IgD-negative memory B cell (primary cell): Measurements from ENCODE around the gene GALNT7. TPM values are rescaled to one million over a fixed set of nuclear protein-coding genes. Genes with fewer than 3 reads are reported as not detected.
"Not testable (repeated sequence)": the region's sequence is repeated elsewhere in the genome, so short reads cannot be mapped to it uniquely, and the experiment has no call there.

Source experiments
- H3K27ac Mint-ChIP-seq, 3 donors: one replicate each; pipeline ENCODE4 v1.8.0; 2020 to 2022; ENCODE audit warnings: mild to moderate bottlenecking in 3 of 3, mixed read lengths in 3 of 3, moderate library complexity in 1 of 3
- H3K27me3 Mint-ChIP-seq: one replicate; pipeline ENCODE4 v1.8.0; 2021; ENCODE audit warnings: mixed read lengths
- H3K36me3 Mint-ChIP-seq: one replicate; pipeline ENCODE4 v1.8.0; 2020; ENCODE audit warnings: mild to moderate bottlenecking, mixed read lengths
- H3K4me1 Mint-ChIP-seq, 3 donors: one replicate each; pipeline ENCODE4 v1.8.0; 2020 to 2022; ENCODE audit warnings: mixed read lengths in 3 of 3, mild to moderate bottlenecking in 1 of 3
- H3K4me3 Mint-ChIP-seq, 4 donors: one replicate each; pipeline ENCODE4 v1.8.0; 2020 to 2022; ENCODE audit warnings: mild to moderate bottlenecking in 4 of 4, mixed read lengths in 4 of 4, moderate library complexity in 3 of 4
- H3K9me3 Mint-ChIP-seq, 3 donors: one replicate each; pipeline ENCODE4 v1.8.0; 2020 to 2021; ENCODE audit warnings: mixed read lengths in 3 of 3, mild to moderate bottlenecking in 1 of 3
- polyA plus RNA-seq: library from polyadenylated mRNA; unstranded; fragments of 300-500 nt; fragmentation: Illumina TruSeq; gene quantifications from one replicate; pipeline ENCODE4 v1.2.3, GENCODE V29; 2021

Gene GALNT7, protein sequence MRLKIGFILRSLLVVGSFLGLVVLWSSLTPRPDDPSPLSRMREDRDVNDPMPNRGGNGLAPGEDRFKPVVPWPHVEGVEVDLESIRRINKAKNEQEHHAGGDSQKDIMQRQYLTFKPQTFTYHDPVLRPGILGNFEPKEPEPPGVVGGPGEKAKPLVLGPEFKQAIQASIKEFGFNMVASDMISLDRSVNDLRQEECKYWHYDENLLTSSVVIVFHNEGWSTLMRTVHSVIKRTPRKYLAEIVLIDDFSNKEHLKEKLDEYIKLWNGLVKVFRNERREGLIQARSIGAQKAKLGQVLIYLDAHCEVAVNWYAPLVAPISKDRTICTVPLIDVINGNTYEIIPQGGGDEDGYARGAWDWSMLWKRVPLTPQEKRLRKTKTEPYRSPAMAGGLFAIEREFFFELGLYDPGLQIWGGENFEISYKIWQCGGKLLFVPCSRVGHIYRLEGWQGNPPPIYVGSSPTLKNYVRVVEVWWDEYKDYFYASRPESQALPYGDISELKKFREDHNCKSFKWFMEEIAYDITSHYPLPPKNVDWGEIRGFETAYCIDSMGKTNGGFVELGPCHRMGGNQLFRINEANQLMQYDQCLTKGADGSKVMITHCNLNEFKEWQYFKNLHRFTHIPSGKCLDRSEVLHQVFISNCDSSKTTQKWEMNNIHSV
- 7.1 TPM for polyA plus RNA-seq

DNA sequence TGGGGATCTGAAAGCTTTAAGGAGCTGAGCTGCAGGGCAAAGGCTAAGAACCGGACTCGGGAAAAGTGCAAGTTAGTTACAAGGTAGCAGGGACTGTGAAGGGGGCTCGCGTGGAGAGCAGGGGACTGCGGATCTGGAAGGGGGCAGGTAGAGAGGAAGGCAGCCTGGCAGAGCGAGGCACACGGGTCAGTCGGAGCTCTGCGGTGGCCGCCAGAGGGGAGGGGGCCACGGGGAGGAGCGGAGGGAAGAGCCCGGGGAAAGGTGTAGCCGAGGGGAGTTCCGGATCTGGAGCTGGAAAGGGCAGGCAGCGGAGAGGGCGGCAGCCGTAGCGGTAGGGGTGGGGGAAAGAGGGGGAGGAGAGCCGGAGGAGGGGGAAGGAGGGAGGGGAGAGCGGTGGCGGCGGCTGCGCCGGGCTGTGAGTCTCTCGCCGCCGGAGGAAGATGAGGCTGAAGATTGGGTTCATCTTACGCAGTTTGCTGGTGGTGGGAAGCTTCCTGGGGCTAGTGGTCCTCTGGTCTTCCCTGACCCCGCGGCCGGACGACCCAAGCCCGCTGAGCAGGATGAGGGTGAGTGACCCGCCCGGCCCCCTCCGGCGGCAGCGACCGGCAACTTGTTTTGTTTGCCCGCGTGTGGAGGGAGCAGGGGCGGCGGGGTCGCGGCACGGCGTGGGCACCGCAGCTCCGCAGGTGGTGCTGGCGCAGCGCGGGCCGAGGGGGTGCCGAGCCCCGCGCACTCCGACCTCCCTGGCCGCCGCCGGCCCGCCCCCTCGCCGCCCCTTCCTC, at the start of gene GALNT7:
Gene GALNT7, plus strand, starts transcription at position 416 of the 782 bp plus-strand sequence. Its CDS starts 25 bp downstream, at position 441.
- peak within 1 kb of the TSS; percentile 96 to 99 (median 98) for H3K4me3 Mint-ChIP-seq
- no peaks in the 10 kb centered on the region for H3K36me3 Mint-ChIP-seq
- peaks cover 17 to 23% (median 22%) of the 10 kb centered on the region in 3 donors for H3K4me1 Mint-ChIP-seq
- H3K27me3 Mint-ChIP-seq, result no peaks in the 10 kb centered on the region
- no peaks in the 10 kb centered on the region for H3K9me3 Mint-ChIP-seq
- peak within 1 kb of the TSS; percentile 55 to 78 (median 72) for H3K27ac Mint-ChIP-seq

DNA sequence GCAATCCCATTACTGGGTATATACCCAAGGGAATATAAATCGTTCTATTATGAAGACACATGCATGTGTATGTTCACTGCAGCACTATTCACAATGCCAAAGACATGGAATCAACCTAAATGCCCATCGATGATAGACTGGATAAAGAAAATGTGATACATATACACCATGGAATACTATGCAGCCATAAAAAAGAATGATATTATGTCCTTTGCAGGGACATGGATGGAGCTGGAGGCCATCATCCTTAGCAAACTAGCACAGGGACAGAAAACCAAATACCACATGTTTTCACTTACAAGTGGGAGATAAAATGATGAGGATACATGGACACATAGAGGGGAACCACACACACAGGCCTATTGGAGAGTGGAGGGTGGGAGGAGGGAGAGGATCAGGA, 49.8 kb upstream of the GALNT7 start:
- H3K9me3 Mint-ChIP-seq, H3K27me3 Mint-ChIP-seq, H3K36me3 Mint-ChIP-seq, H3K4me3 Mint-ChIP-seq, H3K27ac Mint-ChIP-seq, H3K4me1 Mint-ChIP-seq: not testable (repeated sequence)

DNA sequence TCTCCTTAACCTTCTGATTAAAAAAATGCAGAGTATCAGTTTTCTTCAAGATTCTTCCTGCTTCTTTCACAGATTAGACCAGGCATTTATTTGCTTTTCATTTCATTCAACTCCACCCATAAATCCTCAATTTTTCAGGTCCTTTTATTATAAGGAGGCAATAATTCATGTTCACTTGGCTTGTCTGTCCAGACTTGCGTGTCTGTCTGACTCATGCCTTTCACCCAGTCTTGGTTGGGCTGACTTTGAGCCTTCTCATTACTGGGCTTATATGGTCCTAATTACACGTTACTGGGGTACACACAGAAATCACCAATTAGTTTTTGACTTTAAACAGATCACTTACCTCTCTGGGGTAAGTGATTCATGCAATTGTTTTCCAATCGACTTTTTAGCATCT, 48.8 kb upstream of the GALNT7 start:
- Mint-ChIP-seq H3K4me3 (no peak overlapping the region), H3K9me3 (peaks cover 0 to 6% (median 3%) of the 10 kb centered on the region in 3 donors), H3K4me1 (peaks cover 2 to 6% (median 3%) of the 10 kb centered on the region in 3 donors), H3K36me3 (peaks cover 4% of the 10 kb centered on the region), H3K27ac (no peak overlapping the region), H3K27me3 (no peaks in the 10 kb centered on the region)

DNA sequence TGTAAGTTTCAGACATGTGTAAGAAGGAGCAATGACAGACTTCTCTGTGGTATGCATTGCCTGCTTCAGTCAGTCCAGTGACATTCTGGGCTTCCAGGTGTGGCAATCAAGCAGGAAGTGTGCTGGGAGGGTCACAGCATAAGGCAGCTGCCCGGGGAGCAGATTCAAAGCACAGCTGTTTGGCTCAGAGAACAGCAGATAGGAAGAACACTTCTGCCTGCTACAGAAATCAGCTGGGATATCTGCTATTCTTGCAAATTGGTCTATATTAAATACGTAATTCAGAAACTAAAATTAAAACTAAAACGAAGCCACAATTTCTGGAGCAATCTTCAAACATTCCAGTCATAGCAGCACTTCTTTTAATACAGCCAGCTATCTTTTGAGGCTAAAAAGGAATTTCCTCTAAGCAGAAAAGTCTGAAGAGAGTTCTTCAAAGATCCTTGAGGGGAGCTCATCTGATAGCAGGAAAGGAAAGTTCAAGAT, 47.5 kb upstream of the GALNT7 start:
- Mint-ChIP-seq H3K9me3 (peaks cover 0 to 6% (median 3%) of the 10 kb centered on the region in 3 donors), H3K27ac (no peak overlapping the region), H3K27me3 (no peaks in the 10 kb centered on the region), H3K4me3 (no peak overlapping the region), H3K36me3 (peaks cover 4% of the 10 kb centered on the region), H3K4me1 (peaks cover 2 to 6% (median 3%) of the 10 kb centered on the region in 3 donors)

DNA sequence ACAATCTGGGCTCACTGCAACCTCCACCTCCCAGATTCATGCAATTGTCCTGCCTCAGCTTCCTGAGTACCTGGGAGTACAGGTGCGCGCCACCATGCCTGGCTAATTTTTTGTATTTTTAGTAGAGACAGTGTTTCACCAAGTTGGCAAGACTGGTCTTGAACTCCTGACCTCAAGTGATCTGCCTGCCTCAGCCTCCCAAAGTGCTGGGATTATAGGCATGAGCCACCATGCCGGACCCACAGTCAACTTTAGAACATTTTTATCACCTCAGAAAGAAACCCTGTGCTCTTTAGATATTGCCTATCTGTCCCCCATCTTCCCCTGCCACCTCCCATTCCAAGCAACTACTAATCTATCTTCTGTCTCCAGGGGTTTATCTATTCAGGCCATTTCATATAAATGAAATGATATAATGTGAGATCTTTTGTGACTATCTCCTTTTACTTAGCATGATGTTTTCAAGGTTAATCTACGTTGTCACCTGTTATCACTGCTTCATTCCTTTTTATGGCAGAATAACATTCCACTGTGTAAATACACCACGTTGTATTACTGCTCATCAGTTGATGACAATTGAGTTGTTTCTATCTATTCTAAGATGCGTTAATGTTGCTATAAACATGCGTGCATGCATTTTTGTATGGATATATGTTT, 44.3 kb upstream of the GALNT7 start:
- H3K36me3 Mint-ChIP-seq, result peaks cover 1% of the 10 kb centered on the region
- H3K4me3 Mint-ChIP-seq, result no peak overlapping the region
- no peaks in the 10 kb centered on the region for H3K9me3 Mint-ChIP-seq
- H3K27me3 Mint-ChIP-seq, result no peaks in the 10 kb centered on the region
- H3K27ac Mint-ChIP-seq, result peak overlapping the region in 1 of 3 donors; percentile 20
- peaks cover 2 to 6% (median 5%) of the 10 kb centered on the region in 3 donors for H3K4me1 Mint-ChIP-seq

DNA sequence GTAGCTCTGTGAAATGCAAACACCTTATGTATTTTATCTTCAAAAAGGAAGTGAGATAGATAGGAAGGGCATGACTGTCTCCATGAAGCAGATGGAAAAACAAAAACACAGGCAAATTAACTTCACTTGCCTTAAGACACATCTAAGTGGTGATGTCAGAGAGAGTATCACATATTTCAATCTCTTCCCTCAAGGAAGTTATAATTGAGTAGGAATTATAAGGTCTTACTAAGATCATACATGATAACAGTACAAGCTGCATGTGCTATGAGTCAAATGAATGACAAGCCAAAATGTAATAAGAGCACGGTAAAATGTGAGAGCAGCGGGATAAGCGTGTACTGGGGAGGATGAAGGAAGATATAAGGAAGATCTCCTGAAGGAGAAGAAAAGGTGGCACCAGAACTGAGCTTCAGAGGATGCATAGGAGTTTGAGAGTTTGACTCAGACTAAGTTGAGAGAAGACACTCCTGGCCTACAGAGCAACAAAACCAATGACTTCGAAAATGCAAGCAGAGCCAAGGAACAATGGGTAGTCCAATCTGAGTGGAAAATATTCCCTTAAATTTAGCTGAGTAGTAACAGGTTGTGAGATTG, 43.3 kb upstream of the GALNT7 start:
- Mint-ChIP-seq H3K36me3 (peaks cover 1% of the 10 kb centered on the region), H3K9me3 (no peaks in the 10 kb centered on the region), H3K4me3 (no peak overlapping the region), H3K4me1 (peaks cover 2 to 6% (median 5%) of the 10 kb centered on the region in 3 donors), H3K27me3 (no peaks in the 10 kb centered on the region), H3K27ac (peak overlapping the region in 1 of 3 donors; percentile 68)

DNA sequence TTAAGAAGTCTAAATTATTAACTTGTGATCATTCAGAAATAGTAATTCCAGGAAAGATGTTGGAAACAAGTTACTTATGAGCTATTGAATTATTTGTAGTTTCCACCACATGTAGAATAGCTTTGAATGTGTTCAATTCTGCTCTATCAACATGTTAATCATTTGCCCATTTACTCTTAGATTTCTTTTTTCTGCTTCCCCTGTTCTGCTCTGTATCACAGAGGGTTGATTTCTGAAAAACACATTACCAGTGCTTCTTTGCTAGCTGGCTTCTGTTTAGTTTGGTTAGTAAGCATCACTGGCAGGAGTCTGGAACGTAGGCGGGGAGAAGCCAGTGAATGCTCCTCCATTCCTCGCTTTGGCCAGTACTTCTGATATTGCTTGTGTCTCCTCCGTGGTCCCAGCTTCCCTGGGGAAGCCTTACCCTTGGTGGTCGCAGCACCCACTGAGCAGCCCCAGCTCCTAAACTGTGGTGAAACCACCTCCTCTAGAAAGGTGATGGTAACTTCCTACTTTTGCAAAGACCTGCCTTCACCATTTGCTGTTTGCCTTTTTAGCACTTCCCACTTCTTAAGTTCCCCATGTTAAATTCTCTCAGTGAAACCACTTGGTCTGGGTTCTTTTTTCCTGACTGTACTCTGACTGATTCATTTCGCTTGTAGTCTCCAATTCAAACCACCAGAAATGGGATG, 40.3 kb upstream of the GALNT7 start:
- no peak overlapping the region for H3K27ac Mint-ChIP-seq
- no peaks in the 10 kb centered on the region for H3K9me3 Mint-ChIP-seq
- peaks cover 2% of the 10 kb centered on the region for H3K36me3 Mint-ChIP-seq
- H3K27me3 Mint-ChIP-seq, result no peaks in the 10 kb centered on the region
- H3K4me1 Mint-ChIP-seq, result peaks cover 0 to 2% (median 0%) of the 10 kb centered on the region in 3 donors
- H3K4me3 Mint-ChIP-seq, result no peak overlapping the region

DNA sequence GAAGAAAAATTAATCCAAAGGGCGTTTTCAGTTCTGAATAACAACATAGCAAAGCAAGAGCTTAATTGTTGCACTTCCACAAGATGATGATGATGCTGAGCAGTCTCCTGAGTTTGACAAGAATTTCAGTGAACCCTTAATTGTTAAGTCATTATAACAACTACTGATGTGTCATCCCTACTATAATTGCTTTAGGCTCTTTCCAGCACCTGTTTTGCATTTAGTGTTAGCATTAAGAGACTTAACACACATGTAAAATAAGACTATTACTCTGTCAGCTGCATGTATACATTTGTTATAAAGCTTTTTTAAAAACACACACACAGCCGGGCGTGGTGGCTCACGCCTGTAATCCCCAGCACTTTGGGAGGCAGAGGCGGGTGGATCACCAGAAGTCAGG, 37.9 kb upstream of the GALNT7 start:
- Mint-ChIP-seq H3K9me3 (no peaks in the 10 kb centered on the region), H3K4me1 (peaks cover 0 to 2% (median 0%) of the 10 kb centered on the region in 3 donors), H3K36me3 (peaks cover 2% of the 10 kb centered on the region), H3K4me3 (no peak overlapping the region), H3K27ac (no peak overlapping the region), H3K27me3 (peaks cover 1% of the 10 kb centered on the region)

DNA sequence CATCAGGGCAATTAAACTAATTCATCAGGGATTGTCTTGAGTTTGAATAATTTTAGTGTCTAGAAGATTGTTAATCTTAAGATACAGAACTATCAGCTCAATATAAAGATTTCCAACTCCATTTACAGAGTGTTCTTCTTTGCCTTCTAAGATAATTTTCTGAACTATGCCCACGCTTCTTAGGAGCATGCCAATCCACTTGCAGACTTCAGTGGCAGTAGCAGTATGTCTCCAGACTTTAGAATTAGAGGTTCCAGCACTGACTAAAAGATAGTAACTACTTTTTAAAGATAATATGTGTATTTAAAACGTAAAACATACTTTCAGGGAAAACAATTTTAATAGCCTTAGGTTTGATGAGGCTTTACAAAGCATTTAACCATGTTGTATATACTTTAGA, 34.2 kb upstream of the GALNT7 start:
- H3K4me3 Mint-ChIP-seq, result no peak overlapping the region
- no peak overlapping the region for H3K27ac Mint-ChIP-seq
- no peaks in the 10 kb centered on the region for H3K9me3 Mint-ChIP-seq
- no peaks in the 10 kb centered on the region for H3K4me1 Mint-ChIP-seq
- H3K36me3 Mint-ChIP-seq, result peaks cover 2% of the 10 kb centered on the region
- peaks cover 1% of the 10 kb centered on the region for H3K27me3 Mint-ChIP-seq

DNA sequence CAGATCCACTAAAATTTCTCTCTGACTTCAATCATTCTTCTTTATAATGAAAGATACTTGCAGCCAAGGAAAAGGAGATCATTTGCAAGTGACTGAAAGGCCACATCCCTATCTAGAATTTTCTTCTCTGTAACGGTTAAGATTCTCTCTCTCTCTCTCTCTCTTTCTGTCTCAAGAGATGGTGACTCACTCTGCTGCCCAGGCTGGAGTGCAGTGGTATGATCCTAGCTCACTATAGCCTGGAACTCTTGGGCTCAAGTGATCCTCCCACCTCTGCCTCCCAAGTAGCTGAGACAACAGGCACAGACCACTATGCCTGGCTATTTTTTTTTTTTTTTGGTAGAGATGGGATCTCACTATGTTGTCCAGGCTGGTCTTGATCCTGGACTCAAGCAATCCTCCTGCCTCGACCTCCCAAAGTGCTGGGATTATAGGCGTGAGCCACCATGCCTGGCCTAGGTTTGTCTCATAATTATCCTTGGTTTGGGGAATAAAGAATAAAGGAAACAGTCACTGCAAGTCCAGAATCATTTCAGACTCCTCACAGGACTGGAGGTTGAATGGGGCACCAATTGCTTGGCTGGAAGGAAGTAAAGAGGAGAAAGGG, 33.3 kb upstream of the GALNT7 start:
- Mint-ChIP-seq H3K27ac (no peak overlapping the region), H3K4me3 (no peak overlapping the region), H3K9me3 (no peaks in the 10 kb centered on the region), H3K27me3 (peaks cover 1% of the 10 kb centered on the region), H3K36me3 (peaks cover 2% of the 10 kb centered on the region), H3K4me1 (no peaks in the 10 kb centered on the region)

DNA sequence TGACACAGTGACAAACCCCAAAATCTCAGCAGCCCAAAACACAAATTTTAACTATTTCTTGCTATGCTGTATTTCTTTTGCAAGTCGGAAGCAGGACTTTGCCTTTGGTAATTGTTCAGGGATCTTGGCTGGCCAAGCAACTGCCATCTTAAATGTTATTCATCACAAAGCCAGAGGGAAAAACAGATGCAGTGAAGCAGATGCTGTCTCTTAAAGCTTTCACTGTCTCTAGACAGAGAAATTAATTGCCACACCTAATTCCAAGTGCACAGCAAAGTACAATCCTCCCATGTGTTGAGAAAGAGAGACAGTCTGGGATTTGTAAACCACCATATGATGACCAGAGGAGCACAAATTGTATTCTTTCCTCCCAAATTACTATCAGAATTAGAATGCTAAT, 30.0 kb upstream of the GALNT7 start:
- H3K27ac Mint-ChIP-seq, result no peak overlapping the region
- peaks cover 4% of the 10 kb centered on the region for H3K36me3 Mint-ChIP-seq
- no peak overlapping the region for H3K4me3 Mint-ChIP-seq
- H3K4me1 Mint-ChIP-seq, result no peaks in the 10 kb centered on the region
- H3K27me3 Mint-ChIP-seq, result peaks cover 1% of the 10 kb centered on the region
- no peaks in the 10 kb centered on the region for H3K9me3 Mint-ChIP-seq

DNA sequence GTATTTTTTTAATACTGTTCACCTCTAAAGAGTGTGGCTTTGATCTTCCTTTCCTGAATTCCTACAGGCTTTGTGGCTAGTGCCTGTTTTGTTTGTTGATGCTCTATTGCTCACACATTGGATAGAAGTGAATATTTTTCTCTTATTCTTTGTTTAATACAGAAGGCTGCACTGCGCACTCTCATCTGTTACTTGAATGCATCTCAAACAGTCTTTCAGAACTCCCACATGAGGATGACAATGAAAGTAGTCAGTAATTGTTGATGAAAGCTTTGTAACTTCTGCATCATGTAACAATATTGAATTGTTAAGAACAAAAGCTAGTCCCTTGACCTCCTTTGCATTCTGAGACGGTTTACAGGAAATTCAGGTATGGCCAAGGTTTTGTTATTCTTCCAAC, 29.1 kb upstream of the GALNT7 start:
- Mint-ChIP-seq H3K36me3 (peaks cover 4% of the 10 kb centered on the region), H3K4me1 (no peaks in the 10 kb centered on the region), H3K4me3 (no peak overlapping the region), H3K9me3 (no peaks in the 10 kb centered on the region), H3K27me3 (peaks cover 1% of the 10 kb centered on the region), H3K27ac (no peak overlapping the region)

DNA sequence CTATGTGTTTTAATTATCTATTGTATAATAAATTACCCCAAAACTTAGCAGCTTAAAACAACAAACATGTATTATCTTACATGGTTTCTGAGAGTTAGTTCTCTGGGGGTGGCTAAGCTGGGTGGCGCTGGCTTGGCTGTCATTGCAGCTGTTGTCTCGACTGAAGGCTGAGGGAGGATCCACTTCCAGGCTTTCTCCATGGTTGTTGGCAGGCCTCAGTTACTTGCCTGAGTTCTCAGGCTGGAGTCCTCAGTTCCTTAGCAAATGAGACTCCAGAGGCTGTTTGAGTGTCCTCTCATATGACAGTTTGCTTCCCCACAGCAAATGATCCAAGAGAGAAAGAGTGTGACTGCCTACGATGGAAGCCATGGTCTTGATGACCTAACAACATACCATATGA, 23.5 kb upstream of the GALNT7 start:
- H3K4me3 Mint-ChIP-seq, result no peak overlapping the region
- H3K27ac Mint-ChIP-seq, result no peak overlapping the region
- peaks cover 6% of the 10 kb centered on the region for H3K36me3 Mint-ChIP-seq
- H3K27me3 Mint-ChIP-seq, result no peaks in the 10 kb centered on the region
- no peaks in the 10 kb centered on the region for H3K9me3 Mint-ChIP-seq
- peaks cover 0 to 2% (median 0%) of the 10 kb centered on the region in 3 donors for H3K4me1 Mint-ChIP-seq
